Astrocyte of the spinal cord (primary cell): ENCODE measurements around the gene XPNPEP3.
A peak's percentile ranks its signal among the peaks of the same experiment; 100 is the strongest.
"Not testable (repeated sequence)": the region's sequence is repeated elsewhere in the genome, so short reads cannot be mapped to it uniquely, and the experiment has no call there.

Experiments used
- DNase-seq: peaks from one replicate; pipeline ENCODE4 v3.0.0; 2011; ENCODE audit warnings: low read depth, low spot score
- H3K4me3 ChIP-seq: 2 replicates; pipeline ENCODE4 v1.5.1; 2011; ENCODE audit warnings: low read depth, mild to moderate bottlenecking, low read length, moderate library complexity
- CTCF ChIP-seq: IDR thresholded peaks from 2 replicates; pipeline ENCODE4 v1.5.1; 2012; ENCODE audit warnings: low read depth, mild to moderate bottlenecking, low read length, inconsistent platforms
- in situ Hi-C: cut with HindIII; loops from 2 replicates; pipeline ENCODE4 v1.10.0; 2017; ENCODE audit warnings: low sequenced_read_pairs

The XPNPEP3 gene

GRCh38 chr22:40838486-40838885 lies 18.5 kb upstream of the XPNPEP3 start:
- H3K4me3 ChIP-seq = no peak overlapping the region
- in situ Hi-C loops = no loop called here
- no peak for TF ChIP-seq CTCF
- no peak for DNase-seq

GRCh38 chr22:40844951-40845350 lies 12.0 kb upstream of the XPNPEP3 start:
- H3K4me3 ChIP-seq = no peak overlapping the region
- no peak for DNase-seq
- in situ Hi-C loops = no loop called here
- no peak for TF ChIP-seq CTCF

- DNase-seq, in situ Hi-C loops, H3K4me3 ChIP-seq: not testable (repeated sequence)
Observed at GRCh38 chr22:40845816-40846215, 11.1 kb upstream of the XPNPEP3 start.

GRCh38 chr22:40853333-40853732 lies 3.6 kb upstream of the XPNPEP3 start:
- DNase-seq = no peak
- TF ChIP-seq CTCF = no peak
- in situ Hi-C loops = no loop called here
- H3K4me3 ChIP-seq = no peak overlapping the region

- in situ Hi-C loops = no loop called here
- H3K4me3 ChIP-seq = no peak overlapping the region
- no peak for DNase-seq
- no peak for TF ChIP-seq CTCF
Observed at GRCh38 chr22:40853961-40854360, 3.0 kb upstream of the XPNPEP3 start.

DNA sequence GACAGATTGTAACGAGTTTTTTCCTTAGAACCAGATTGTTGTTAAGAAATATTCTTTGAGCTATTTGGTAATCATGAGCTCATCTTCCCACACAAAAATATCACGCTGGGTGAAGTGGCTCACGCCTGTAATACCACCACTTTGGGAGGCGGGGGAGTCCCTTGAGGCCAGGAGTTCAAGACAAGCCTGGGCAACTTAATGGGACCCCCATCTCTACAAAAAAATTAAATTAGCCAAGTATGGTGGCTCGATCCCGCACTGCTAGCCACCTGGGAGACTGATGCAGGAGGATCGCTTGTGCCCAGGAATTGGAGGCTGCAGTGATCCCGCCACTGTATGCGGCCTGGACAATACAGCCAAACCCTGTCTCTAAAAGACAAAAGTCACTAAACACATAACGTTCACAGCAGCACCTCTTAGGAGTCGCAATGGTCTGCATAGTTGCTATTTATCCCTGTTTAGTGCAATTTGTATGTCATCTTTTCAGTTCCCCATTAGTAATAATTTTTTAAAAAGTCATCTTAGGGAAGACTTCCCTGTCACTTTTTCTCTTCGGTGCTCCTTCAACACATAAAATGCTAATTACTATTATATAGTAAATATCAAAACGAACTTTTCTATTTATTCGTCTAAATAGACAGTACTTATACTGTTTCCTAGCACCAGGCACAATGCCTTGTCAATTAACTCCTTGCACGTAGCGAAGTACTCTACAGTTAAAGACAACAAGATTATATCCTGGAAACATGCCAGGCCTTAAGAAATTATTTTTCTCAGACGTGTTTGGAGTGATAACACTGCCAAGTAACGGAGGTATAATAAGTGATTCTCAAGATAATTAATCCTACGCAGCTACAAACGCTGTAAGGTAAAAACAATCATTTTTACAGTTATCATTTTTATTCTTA lies 1.6 kb upstream of the XPNPEP3 start:
- H3K4me3 ChIP-seq = peak overlapping the region; percentile 97
- TF ChIP-seq CTCF = no peak
- in situ Hi-C loops = no loop called here
- no peak for DNase-seq

DNA sequence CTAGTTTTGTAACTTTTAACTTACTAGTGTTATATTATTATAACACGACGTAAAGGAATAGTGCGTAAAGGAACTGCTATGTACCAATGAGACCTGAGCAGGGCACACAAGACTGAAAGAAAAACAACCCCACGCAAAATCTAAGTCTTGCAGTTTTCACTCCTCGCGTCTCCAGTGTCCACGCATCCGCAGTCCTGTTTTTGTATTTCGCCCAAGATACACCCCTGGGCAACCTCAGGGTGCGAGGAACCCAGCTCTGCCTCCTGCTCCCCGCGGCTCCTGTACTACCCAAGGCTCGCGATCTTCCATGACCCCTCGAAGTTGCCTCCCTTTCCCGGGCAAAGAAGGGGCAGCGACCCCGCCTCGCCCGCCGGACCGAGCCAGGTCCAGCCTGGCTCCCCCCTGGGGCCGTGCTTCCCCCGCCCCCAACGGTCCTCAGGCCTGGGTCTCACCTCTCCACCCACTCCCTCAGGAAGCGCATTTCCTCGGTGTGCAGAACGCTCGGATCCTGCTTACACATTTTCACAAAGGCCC lies 902 bp upstream of the XPNPEP3 start:
- H3K4me3 ChIP-seq = peak overlapping the region; percentile 97
- in situ Hi-C loops = no loop called here
- DNase-seq = peak; percentile 20
- no peak for TF ChIP-seq CTCF
